K562 (cell line): ENCODE measurements around the gene ZDHHC12. TPM values are rescaled to one million over a fixed set of nuclear protein-coding genes. Genes with fewer than 3 reads are reported as not detected.

ENCODE experiments used
- CAMTA2 ChIP-seq: fragments of 250-450 bp; sonication (Bioruptor Pico); conservative IDR thresholded peaks from 2 replicates; pipeline ENCODE4 v1.5.1; 2022
- FIP1L1 ChIP-seq: fragments of 200-400 bp; formaldehyde crosslinking; IDR thresholded peaks from 2 replicates; pipeline ENCODE4 v1.6.1; 2018; ENCODE audit warnings: mild to moderate bottlenecking, low read depth, low read length; ENCODE audit not compliant: poor library complexity, severe bottlenecking
- GATA2 ChIP-seq: sonication (generic); formaldehyde crosslinking; IDR thresholded peaks from 2 replicates; pipeline ENCODE4 v1.4.0; 2020; ENCODE audit warnings: mild to moderate bottlenecking, missing genetic modification reagents
- IRF2 ChIP-seq: sonication (generic); formaldehyde crosslinking; IDR thresholded peaks from 2 replicates; pipeline ENCODE4 v1.8.1; 2022; ENCODE audit warnings: mild to moderate bottlenecking, missing genetic modification reagents
- KAT7 ChIP-seq: sonication (generic); formaldehyde crosslinking; IDR thresholded peaks from 2 replicates; pipeline ENCODE4 v1.8.0; 2022; ENCODE audit warnings: missing genetic modification reagents, mild to moderate bottlenecking, borderline replicate concordance
- MYNN ChIP-seq, 2 experiments: sonication (generic); formaldehyde crosslinking in 1 of 2; IDR thresholded peaks; 2 replicates each; pipeline versions ENCODE4 v1.5.0 to v1.6.1; 2016 to 2020; ENCODE audit warnings: antibody characterized with exemption in 1 of 2, missing genetic modification reagents in 1 of 2
- NCOA6 ChIP-seq: fragments of 450-650 bp; IDR thresholded peaks from 2 replicates; pipeline ENCODE4 v1.6.1; 2017; ENCODE audit warnings: mild to moderate bottlenecking
- NUFIP1 ChIP-seq: fragments of 450-650 bp; IDR thresholded peaks from 2 replicates; pipeline ENCODE4 v1.6.1; 2018; ENCODE audit not compliant: partially characterized antibody
- PYGO2 ChIP-seq: fragments of 450-650 bp; IDR thresholded peaks from 2 replicates; pipeline ENCODE4 v1.6.1; 2016; ENCODE audit warnings: mild to moderate bottlenecking, missing genetic modification characterization, moderate library complexity, missing compliant biosample characterization
- SIN3A ChIP-seq, 2 experiments: fragments of 150-350 bp in 1 of 2; IDR thresholded peaks; 2 replicates each; pipeline ENCODE4 v1.6.1; 2011 to 2016; ENCODE audit warnings: borderline replicate concordance in 2 of 2, low read depth in 2 of 2, low read length in 2 of 2, mild to moderate bottlenecking in 2 of 2, moderate library complexity in 2 of 2; ENCODE audit not compliant: control insufficient read depth in 1 of 2
- SRF ChIP-seq, 2 experiments: fragments of 250-450, 450-650 bp in 1 of 2; sonication (Bioruptor Pico) in 1 of 2; sonication (generic) in 1 of 2; formaldehyde crosslinking; IDR thresholded peaks; 2 replicates each; pipeline versions ENCODE4 v1.5.0 to v1.5.1; 2020 to 2022; ENCODE audit warnings: mild to moderate bottlenecking in 1 of 2, missing genetic modification reagents in 1 of 2
- ZEB2 ChIP-seq: fragments of 450-650 bp; IDR thresholded peaks from 2 replicates; pipeline ENCODE4 v1.6.1; 2016
- ZNF165 ChIP-seq: fragments of 250-450 bp; sonication (Bioruptor Pico); IDR thresholded peaks from 2 replicates; pipeline ENCODE4 v1.4.0; 2020; ENCODE audit warnings: borderline replicate concordance
- polyA plus RNA-seq, 8 experiments: library from polyadenylated mRNA; depleted of rRNA in 4 of 8; stranded (reverse) in 5 of 8; unstranded in 3 of 8; fragments of >200 nt; fragmentation: Nextera tagmentation in 2 of 8; fragmentation: Illumina TruSeq in 1 of 8; extraction: Ambion mirVana in 2 of 8; extraction: Trizol in 1 of 8; gene quantifications; 2 replicates each; pipeline versions ENCODE4 v1.2.1 to v1.2.3, GENCODE V29; 2011 to 2014; ENCODE audit warnings: inconsistent platforms in 1 of 8, missing spikeins in 1 of 8
- total RNA-seq, 7 experiments: library from RNA; depleted of rRNA in 6 of 7; stranded (reverse); fragments of >200 nt in 6 of 7; fragmentation: Illumina TruSeq in 2 of 7; extraction: Trizol in 2 of 7; gene quantifications; 2 replicates each; pipeline versions ENCODE4 v1.2.1 to v1.2.3, GENCODE V29; 2011 to 2021; ENCODE audit warnings: low replicate concordance in 1 of 7
- TF ChIP-seq, protein P1 (sequence below): fragments of 200-800 bp; sonication (Bioruptor generic); IDR thresholded peaks from 2 replicates; pipeline ENCODE4 v1.6.1; 2017; ENCODE audit warnings: missing genetic modification characterization, missing compliant biosample characterization
- TF ChIP-seq, protein P2 (sequence below), 2 experiments: fragments of 450-650 bp; formaldehyde crosslinking in 1 of 2; IDR thresholded peaks; 2 replicates each; pipeline versions ENCODE4 v1.4.0 to v1.6.1; 2014 to 2020; ENCODE audit warnings: mild to moderate bottlenecking in 2 of 2, borderline replicate concordance in 1 of 2, low read depth in 1 of 2

ZDHHC12 gene
- total and polyA plus RNA-seq, 9 of the 15 experiments (the other 6 are each of a cell fraction or from before 2014, with no cell fraction given) = 0.21 to 38.0 (median 13.8) TPM

DNA sequence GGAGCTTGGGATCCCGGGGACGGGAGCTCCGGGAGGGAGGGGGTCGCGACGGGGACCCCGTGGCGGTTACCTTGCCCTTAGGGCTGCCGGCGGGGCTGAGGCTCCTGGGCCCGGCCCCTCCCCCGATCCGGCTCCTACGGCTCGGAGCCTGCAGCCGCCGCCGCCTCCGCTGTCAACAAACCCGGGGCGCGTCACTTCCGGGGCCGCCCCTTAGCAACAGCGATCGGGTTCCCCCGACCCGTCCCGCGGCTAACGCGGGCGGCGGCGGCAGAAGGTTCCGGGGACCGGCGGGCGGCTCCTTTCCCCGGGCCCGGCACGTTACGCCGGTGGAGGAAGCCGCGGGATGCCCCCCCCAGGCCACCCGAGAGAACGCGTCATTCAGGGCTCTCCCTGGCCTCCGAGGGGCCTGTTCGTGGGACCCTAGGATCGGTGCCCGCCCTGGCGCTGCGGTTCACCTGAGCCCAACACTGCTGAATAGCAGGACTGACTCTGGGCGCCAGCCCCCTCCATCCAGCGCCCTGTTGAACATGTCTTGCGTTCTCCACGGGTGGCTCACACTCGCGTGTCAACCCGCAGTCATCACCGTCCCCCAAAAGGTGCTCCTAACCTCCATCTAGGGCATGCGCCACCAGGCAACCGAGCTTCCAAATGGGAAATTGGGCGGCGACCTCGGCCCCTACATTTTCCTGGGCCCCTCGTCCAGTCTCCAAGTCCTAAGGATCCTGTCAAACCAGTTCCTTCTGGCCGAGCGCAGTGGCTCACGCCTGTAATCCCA is 48.0 kb upstream of the ZDHHC12 start, which contains the start of gene ZER1 (continued):
- TF ChIP-seq SRF (CRISPR knock-in tag; IDR thresholded peaks at IDR 0.05) = peak in 1 of 2 experiments; percentile 54; a peak in 2 of 4 replicates
- no peak for TF ChIP-seq NUFIP1
- 0 out of 2 replicates have a peak, but pooled peaks have one; percentile 25 for TF ChIP-seq CAMTA2 (CRISPR knock-in tag)
- no peak for TF ChIP-seq MYNN (IDR thresholded peaks at IDR 0.05)
- TF ChIP-seq MYNN (CRISPR knock-in tag; IDR thresholded peaks at IDR 0.05) = no peak
- TF ChIP-seq, protein P1, sequence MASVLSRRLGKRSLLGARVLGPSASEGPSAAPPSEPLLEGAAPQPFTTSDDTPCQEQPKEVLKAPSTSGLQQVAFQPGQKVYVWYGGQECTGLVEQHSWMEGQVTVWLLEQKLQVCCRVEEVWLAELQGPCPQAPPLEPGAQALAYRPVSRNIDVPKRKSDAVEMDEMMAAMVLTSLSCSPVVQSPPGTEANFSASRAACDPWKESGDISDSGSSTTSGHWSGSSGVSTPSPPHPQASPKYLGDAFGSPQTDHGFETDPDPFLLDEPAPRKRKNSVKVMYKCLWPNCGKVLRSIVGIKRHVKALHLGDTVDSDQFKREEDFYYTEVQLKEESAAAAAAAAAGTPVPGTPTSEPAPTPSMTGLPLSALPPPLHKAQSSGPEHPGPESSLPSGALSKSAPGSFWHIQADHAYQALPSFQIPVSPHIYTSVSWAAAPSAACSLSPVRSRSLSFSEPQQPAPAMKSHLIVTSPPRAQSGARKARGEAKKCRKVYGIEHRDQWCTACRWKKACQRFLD (CRISPR knock-in tag) = peak; percentile 85
- peak; percentile 96 for TF ChIP-seq KAT7 (CRISPR knock-in tag)
- TF ChIP-seq ZEB2 = peak; percentile 94
- no peak for TF ChIP-seq NCOA6
- TF ChIP-seq, protein P2, sequence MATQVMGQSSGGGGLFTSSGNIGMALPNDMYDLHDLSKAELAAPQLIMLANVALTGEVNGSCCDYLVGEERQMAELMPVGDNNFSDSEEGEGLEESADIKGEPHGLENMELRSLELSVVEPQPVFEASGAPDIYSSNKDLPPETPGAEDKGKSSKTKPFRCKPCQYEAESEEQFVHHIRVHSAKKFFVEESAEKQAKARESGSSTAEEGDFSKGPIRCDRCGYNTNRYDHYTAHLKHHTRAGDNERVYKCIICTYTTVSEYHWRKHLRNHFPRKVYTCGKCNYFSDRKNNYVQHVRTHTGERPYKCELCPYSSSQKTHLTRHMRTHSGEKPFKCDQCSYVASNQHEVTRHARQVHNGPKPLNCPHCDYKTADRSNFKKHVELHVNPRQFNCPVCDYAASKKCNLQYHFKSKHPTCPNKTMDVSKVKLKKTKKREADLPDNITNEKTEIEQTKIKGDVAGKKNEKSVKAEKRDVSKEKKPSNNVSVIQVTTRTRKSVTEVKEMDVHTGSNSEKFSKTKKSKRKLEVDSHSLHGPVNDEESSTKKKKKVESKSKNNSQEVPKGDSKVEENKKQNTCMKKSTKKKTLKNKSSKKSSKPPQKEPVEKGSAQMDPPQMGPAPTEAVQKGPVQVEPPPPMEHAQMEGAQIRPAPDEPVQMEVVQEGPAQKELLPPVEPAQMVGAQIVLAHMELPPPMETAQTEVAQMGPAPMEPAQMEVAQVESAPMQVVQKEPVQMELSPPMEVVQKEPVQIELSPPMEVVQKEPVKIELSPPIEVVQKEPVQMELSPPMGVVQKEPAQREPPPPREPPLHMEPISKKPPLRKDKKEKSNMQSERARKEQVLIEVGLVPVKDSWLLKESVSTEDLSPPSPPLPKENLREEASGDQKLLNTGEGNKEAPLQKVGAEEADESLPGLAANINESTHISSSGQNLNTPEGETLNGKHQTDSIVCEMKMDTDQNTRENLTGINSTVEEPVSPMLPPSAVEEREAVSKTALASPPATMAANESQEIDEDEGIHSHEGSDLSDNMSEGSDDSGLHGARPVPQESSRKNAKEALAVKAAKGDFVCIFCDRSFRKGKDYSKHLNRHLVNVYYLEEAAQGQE (IDR thresholded peaks at IDR 0.05; ENCODE audit: borderline replicate concordance) = peak; percentile 39
- TF ChIP-seq, protein P2 (CRISPR knock-in tag; IDR thresholded peaks at IDR 0.05; ENCODE audit: low read depth) = peak; percentile 84
- TF ChIP-seq PYGO2 (tag) = no peak
- peak; percentile 98 for TF ChIP-seq FIP1L1
- TF ChIP-seq GATA2 (CRISPR knock-in tag) = no peak
- TF ChIP-seq ZNF165 (CRISPR knock-in tag) = no peak
- TF ChIP-seq SIN3A (IDR thresholded peaks at IDR 0.05; ENCODE audit: borderline replicate concordance in 2 of 2, control insufficient read depth in 1 of 2, low read depth in 2 of 2, low read length in 2 of 2) = peak in 1 of 2 experiments; percentile 87; a peak in 1 of 4 replicates
- no peak for TF ChIP-seq IRF2 (CRISPR knock-in tag)
